NCI-H2107 treated with DMSO at 0.1 percent for 48 hours (cell line): ENCODE data around the gene MMP8.
"Not testable (repeated sequence)": the region's sequence is repeated elsewhere in the genome, so short reads cannot be mapped to it uniquely, and the experiment has no call there.

ENCODE experiments used
- DNase-seq: peaks from one replicate; lab custom pipeline; 2025; ENCODE audit not compliant: unreplicated experiment; lab: John Stamatoyannopoulos, UW

The MMP8 gene, protein sequence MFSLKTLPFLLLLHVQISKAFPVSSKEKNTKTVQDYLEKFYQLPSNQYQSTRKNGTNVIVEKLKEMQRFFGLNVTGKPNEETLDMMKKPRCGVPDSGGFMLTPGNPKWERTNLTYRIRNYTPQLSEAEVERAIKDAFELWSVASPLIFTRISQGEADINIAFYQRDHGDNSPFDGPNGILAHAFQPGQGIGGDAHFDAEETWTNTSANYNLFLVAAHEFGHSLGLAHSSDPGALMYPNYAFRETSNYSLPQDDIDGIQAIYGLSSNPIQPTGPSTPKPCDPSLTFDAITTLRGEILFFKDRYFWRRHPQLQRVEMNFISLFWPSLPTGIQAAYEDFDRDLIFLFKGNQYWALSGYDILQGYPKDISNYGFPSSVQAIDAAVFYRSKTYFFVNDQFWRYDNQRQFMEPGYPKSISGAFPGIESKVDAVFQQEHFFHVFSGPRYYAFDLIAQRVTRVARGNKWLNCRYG

DNA sequence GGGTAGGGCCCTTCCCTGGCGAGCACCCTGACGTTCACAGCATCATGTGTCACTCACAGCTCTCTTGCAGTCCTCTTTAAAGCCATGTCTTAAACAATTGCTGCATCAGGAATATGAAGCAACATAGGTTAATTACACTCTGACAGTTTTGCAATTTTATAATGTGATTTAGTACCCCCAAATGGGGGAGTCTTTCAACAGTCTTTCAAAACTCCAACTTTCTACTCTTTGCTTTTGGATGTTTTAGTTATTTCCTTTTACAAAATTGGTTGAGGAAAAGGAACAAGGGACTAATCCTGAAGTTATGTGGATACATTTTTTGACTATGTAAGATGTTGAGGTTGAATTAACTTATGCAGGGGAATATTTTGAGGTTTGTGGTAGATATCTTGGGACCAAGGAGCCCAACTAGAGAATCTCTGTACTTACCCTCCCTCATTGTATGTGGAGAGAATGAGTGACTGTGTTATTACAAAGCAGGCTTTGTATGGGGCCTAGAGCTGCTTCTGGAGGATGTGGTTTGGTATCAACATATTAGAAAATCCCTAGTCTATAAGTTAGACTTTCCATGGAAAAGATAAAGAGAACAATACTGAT lies at the start of gene MMP8:
MMP8 (minus strand) TSS at position 51 of the 597 bp plus-strand sequence. CDS start 99 bp downstream, outside the sequence.
- DNase-seq = no peak

DNA sequence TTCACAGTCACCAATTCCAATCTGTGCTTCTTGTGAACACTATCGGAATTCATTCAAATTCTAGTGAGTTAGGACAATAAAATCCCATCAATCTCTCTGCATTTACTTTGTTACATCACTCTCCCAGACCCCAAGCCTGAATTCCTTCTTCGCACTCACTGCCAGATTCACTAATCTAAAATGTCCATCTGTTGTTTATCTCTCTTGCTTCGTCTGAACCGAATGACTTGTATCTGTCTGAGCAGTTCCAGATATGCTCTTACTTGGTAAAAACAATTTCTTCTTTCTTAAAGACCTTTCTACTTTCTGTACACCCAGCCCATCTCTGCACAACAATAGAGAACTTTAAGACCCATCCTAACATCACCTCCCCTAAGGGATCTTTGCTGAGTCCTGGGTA lies 48.6 kb upstream of the MMP8 start:
- no peak for DNase-seq

DNA sequence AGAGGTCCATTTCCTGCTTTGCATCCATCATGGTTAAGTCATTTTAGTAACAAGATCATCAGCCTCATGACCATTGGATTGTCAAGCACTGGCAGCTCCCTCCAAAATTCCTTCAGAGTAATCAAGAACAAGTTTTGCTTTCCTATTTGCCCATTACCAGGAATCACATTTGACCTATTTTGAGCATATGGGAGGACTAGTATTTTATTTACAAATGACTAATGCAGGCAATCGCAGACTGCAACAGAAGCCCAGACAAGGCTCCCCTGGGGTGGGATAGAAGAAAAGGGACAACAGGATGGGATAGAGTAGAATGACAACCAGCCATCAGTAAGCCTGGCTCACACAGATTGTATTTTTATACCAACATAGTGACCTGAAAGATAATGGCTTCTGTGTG lies 46.6 kb upstream of the MMP8 start:
- DNase-seq = no peak

DNA sequence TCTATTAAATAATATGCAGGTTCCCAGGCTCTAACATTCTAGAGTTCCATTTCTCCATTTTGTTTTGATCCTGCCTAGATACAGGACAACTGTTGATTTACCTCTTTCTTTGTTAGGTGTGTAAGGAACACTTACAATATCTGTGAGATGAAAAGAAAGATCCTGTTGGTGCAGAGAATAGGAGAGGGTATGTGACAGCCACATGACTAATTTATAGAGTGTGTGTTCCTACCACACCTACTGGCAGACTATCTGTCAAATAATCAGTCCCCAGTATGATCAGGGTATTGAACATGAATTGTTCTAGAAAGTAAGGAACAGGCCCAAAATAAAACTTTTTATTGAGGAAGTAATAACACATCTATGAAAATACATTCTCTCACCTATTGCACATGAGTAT lies 45.4 kb upstream of the MMP8 start:
- DNase-seq = no peak

DNA sequence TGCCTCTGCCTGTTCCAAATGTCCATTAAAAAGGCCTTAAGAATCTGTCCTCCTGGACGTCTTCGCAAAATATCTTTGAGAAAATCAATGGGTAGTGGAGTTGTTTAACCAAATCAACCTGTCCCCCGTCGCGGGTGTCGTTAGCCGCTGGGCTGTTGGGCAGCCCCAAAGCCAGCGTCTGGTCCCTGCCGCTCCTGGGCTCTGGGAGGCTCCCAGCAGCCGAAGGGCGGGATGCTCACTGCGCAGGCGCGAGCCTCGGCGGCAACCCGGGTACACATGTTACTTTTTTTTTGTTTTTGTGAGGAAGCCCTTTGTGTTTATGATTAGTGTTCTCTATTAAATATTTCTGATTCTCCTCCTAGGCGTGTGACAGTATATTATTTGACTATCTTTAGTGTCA lies 43.0 kb upstream of the MMP8 start:
- DNase-seq = no peak

DNA sequence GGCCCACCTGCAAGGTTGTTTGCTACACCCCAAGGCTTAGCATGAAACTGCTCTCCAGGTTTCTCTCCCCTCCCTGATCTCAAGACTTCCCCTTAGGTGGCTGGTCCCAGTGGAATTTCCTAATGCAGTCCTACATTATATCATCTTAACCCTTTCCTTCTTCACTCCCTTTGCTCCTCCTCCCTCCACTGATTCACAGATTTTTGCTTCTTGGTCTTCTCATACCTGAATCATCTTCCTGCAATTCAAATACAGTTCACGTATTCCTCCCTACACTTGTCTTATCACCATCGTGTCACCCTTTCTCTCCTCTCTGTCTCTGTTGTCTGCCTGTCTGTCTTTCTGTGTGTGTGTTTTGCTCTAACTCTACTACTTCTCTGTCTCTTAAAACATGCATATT lies 38.7 kb upstream of the MMP8 start:
- DNase-seq = no peak

DNA sequence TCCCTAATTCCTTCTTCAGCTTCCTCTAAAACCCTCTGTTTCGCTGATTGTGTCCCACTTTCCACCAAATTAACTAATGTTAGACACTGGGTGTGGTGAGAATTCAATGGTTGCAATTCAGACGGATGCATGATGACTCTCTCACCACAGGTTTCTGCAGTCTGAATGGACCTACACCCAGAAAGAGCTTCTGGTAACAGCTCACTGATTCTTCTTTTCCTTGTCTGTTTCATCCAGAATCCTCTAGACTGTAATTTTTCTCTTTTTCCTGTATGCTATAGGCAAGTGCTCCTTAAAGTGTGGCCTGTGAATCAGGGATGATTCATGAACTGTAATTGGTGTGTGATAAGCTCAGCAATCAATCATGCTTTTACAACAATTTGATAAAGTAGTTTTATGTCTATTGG lies 37.6 kb upstream of the MMP8 start:
- DNase-seq = no peak

DNA sequence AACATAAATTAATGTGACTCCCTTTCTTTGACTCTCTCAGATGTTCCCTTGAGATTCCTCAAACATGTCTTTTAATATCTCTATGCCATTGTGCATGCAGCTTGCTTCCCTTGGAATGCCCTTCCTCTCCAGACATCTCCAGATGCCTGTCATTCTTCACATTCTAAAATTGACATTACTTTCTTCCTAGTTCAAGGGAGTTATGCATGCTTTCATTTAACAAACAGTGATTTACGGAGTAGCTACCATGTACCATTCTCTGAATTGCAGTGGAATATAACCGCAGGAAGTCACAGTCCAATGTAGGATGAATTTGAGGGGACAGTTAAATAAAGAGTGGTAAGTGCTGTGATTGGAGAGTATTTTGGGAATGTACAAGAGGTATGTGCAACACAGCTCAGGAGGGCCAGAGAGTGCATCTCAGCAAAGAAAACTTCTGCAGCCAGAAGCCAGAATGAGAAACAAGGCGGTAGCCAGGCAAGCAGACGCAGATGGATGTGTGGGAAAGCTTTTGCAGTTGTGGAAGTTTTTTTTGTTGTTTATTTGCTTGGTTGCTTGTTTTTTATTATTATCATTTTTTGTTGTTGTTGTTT lies 37.0 kb upstream of the MMP8 start:
- DNase-seq = no peak

DNA sequence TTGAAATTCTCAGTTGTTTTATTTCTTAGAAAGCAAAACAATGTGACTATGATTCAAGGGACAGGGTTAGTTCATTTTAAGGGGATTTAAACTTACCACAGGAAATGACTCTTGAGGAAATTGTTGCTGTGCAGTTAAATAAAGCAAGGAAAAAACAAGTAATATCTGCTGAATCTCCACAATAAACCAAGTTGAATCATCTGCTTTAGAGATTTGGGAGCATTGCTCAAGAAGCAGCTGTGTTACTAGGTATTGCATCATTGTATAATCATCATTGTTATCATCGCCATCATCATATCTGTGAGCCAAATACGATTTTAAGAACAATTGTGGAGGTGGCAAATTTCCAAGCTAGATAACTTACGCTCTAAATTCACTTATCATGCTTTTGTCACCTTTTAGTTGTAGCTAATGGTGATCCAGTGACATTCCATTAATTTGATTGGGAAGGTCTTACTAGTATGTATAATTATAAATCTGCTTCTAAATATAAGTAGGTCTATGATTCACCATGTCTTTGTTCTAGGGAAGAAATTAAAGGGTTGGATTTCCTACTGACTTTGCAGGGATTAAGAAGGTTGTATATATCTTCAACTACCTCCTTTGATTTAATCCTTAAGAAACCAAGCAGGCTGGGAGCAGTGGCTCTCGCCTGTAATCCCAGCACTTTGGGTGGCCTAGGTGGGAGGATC lies 35.7 kb upstream of the MMP8 start:
- DNase-seq = no peak

DNA sequence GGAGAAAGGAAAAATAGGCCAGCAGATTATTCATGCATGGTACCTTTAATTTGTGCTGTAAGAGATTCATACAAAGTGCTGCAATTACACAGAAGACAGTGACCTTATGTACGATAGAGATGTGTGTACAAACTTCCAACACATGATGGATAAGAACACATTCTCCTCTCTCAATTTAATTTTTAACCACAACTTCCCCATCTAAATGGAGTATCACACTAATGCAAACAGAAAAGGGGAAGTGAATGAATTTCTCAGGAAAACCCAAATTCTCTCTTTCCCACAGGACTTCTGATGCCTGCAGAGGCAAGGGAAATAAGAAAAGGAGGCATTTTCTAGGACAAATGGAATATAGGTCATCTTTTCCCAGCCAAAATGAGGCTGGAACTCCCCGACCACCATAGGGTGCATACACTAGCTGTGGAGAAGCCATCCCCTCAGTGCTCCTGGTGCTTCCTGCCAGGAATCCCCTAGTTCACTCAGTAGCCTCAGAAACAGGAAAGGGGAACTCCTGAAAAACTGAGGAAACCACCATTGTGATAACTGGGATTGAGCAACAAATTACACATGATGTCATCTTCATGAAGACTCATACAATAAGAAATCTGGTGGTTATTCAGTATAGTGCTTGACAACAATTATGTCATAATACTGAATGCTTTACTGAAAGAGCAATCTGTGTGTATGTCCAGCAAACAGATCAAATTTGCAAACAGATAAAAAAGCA lies 33.2 kb upstream of the MMP8 start:
- DNase-seq = no peak

DNA sequence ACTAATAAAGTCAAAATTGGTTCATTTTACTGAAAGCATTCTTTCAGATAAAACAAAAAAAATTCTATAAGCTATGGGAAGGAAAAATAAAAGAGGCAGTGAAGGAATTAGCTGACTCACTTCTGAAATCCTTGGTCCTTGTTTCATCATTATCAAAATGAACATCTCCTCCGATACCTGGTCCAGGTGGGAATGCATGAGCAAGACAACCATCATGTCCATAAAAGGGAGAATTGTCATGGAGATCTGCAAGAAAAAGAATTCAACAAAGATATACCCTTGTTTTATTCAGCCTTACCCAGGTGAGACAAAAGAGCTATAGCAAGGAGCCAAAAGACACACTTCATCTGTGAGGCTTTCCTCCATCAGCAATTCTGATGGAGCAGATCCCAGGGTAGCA lies 28.5 kb upstream of the MMP8 start:
- no peak for DNase-seq

DNA sequence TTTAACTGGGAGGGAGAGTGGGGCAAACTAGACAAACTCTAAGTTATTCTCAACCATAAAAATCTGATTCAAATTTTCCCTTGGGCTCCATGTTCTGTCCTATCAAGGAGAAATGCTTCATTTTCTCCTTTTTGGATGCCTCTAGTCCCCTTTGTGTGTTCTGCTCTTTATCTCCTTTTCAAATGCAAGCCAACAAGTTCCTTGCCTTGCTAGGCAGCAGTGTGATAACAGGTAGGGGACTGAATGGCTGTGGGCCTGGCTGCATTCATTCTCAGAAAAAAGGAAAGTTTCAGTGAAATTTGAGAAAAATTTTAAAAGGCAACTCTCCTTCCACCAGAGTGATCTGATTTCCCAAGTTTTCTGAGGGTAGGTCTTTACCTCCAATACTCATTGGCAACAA lies 26.9 kb upstream of the MMP8 start:
- no peak for DNase-seq

DNA sequence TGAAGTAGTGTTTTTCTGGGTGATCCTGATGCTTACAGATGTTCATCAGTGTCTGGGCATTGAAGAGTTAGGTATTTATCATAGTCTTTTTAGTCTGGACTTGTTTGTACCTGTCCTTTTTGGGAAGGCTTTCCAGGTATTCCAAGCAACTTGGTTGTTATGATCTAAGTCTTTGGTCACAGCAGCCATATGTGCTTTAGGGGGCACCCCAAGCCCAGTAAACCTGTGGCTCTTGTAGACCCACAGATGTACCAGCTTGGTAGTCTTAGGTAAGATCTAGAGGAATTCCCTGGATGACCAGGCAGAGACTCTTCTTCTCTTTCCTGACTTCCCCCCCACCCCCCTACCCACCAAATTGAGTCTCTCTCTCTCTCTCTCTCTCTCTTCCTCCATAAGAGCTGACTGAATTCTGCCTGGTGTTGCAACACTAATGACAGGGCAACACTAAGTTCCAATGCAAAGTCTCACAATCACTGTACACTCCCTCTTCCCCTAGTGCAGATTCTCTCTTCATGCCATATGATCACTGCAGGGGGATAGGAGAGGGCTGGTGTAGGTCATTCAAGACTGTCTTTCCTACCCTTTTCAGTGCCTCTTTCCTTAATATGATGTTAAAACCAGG lies 24.5 kb upstream of the MMP8 start:
- DNase-seq = no peak

DNA sequence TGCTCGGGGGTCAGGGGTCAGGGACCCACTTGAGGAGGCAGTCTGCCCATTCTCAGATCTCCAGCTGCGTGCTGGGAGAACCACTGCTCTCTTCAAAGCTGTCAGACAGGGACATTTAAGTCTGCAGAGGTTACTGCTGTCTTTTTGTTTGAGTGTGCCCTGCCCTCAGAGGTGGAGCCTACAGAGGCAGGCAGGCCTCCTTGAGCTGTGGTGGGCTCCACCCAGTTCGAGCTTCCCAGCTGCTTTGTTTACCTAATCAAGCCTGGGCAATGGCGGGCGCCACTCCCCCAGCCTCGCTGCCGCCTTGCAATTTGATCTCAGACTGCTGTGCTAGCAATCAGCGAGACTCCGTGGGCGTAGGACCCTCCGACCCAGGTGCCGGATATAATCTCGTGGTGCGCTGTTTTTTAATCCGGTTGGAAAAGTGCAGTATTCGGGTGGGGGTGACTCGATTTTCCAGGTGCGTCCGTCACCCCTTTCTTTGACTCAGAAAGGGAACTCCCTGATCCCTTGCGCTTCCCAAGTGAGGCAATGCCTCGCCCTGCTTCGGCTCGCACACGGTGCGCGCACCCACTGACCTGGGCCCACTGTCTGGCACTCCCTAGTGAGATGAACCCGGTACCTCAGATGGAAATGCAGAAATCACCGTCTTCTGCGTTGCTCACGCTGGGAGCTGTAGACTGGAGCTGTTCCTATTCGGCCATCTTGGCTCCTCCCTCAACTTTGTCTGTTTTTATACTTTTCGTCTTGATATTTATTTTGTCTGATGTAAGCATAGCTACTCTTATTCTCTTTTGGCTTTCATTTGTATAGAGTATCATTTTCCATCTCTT lies 22.2 kb upstream of the MMP8 start:
- DNase-seq = not testable (repeated sequence)

DNA sequence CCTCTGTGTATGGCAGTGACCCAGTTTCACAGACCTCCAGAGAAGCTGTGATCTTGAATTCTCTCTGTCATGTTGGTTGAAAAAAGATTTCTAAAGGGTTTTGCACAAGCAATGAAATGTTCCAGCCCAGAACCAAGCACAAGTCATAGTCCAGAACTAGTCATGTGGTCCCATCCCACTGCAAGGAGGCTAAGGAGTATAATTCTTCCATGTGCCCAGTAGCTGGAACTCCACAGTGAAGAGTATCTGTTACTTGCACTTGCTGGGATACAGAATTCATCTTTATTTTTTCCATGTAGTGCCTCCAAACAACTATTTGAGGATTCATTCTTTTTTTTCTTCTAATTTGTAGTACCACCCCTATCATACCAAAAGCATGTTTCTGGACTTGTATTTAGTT lies 9.9 kb upstream of the MMP8 start:
- no peak for DNase-seq

DNA sequence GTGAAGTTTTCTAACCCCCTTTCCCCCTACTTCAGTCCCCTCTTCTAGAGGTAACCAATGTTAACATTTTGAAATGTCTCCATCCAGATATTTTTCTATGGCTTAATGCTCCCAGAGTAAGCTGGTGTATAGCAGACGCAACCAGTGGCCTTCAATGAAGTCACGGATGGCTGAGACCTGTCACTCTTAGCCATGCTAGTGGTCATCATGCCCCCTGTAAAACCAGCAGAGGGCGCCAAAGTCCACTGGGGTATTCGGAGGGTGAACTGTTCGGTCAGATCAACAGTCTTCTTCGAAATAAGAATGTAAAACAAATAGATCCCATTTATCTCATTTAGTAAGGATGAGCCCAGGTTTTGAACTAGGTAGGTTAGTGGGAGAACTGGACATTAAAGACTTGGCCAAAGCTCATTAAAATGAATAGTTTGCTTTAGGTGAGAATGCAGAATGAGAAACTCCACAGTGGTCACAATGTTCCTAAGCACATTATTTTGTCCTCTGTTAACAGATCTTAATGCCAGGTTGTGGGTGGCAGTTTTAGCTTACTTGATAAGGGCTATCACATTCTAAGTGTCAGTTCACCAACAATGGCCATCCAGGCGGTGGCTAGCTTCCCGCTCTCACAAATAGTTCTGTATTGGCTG lies 8.6 kb upstream of the MMP8 start:
- peak; percentile 17 for DNase-seq

DNA sequence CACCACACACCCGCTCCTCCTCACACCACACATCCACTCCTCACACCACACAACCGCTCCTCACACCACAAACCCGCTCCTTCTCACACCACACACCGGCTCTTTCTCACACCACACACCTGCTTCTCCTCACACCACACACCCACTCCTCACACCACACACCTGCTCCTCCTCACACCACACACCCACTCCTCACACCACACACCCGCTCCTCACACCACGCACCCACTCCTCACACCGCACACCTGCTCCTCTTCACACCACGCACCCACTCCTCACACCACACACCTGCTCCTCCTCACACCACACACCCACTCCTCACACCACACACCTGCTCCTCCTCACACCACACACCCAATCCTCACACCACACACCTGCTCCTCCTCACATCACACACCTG lies 6.2 kb upstream of the MMP8 start:
- DNase-seq = not testable (repeated sequence)

DNA sequence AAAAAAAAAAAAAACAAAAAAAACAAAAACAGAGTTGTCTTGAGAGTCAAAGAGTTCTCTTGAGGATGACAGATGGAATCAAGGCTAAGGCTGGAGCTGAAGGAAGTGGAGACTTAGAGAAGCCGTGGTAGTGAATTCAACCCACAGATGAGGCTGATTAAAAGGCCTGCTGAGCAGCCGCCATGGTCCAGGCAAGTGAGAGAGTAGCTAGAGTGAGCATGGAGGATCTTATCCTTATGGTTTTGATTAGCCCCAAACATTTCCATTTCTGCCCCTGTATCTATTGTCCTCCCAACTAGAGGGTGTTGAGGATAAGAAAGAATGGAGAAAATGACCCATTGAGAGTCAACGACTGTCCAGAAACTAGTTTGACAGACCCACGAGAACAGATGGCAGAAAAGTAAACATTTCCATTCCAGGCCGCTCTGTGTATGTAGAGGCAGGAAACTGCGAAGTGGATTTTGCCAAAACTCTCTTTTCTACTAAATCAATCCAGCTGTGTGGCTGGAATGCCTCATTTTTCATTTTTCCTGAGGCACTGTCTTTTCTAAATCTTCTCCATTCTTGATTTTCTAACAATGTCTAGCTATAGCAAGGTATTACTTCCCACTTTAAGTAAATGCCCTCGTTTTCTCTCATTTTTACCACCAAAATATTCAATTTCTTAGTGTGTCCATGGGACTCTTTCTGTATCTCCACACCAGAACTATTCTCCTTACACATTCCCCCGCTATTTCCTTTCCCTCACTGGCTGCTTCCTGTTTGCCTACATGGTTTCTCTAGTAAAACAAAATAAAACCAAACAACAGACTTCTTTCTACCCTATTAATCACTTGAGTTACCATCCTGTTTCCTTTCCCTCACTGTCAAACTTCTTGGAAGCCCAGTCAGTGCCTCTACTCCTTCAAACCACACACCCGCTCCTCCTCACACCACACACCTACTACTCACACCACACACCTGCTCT lies 5.4 kb upstream of the MMP8 start:
- DNase-seq = no peak
